T-helper 2 cell treated with Interferon-gamma antibody and Interleukin-4, amounts not matched to agents 5 μg/mL and 100 μg/mL, for 36 hours (primary cell): ENCODE data around the gene IFNG-AS1.
A peak's percentile ranks its signal among the peaks of the same experiment; 100 is the strongest.

ENCODE experiments used
- DNase-seq: peaks from one replicate; pipeline ENCODE4 v3.0.0; 2021; ENCODE audit warnings: low spot score
- H3K27ac Mint-ChIP-seq: one replicate; pipeline ENCODE4 v1.8.0; 2021; ENCODE audit warnings: mild to moderate bottlenecking, mixed read lengths
- H3K27me3 Mint-ChIP-seq: one replicate; pipeline ENCODE4 v1.8.0; 2021; ENCODE audit warnings: low read depth, mixed read lengths
- H3K36me3 Mint-ChIP-seq: one replicate; pipeline ENCODE4 v1.8.0; 2021; ENCODE audit warnings: low read depth, mixed read lengths
- H3K4me1 Mint-ChIP-seq: one replicate; pipeline ENCODE4 v1.8.0; 2021; ENCODE audit warnings: low read depth, mixed read lengths
- H3K4me3 Mint-ChIP-seq: one replicate; pipeline ENCODE4 v1.8.0; 2022; ENCODE audit warnings: mild to moderate bottlenecking, moderate library complexity, mixed read lengths
- H3K9me3 Mint-ChIP-seq: one replicate; pipeline ENCODE4 v1.8.0; 2021; ENCODE audit warnings: mixed read lengths

Gene IFNG-AS1

GRCh38 chr12:68007033-68007432 is 17.8 kb downstream of the IFNG-AS1 start:
- Mint-ChIP-seq H3K27me3 (no peaks in the 10 kb centered on the region), H3K4me3 (no peak overlapping the region), H3K36me3 (no peaks in the 10 kb centered on the region), H3K9me3 (no peaks in the 10 kb centered on the region), H3K27ac (no peak overlapping the region), H3K4me1 (peaks cover 2% of the 10 kb centered on the region)
- DNase-seq, result no peak

GRCh38 chr12:68007466-68007865 is 18.2 kb downstream of the IFNG-AS1 start:
- no peaks in the 10 kb centered on the region for H3K36me3 Mint-ChIP-seq
- no peak overlapping the region for H3K27ac Mint-ChIP-seq

GRCh38 chr12:68011206-68011881 is 22.1 kb downstream of the IFNG-AS1 start:
- peaks cover 2% of the 10 kb centered on the region for H3K4me1 Mint-ChIP-seq
- H3K4me3 Mint-ChIP-seq, result no peak overlapping the region
- DNase-seq, result no peak
- H3K27ac Mint-ChIP-seq, result no peak overlapping the region
- H3K36me3 Mint-ChIP-seq, result no peaks in the 10 kb centered on the region
- no peaks in the 10 kb centered on the region for H3K27me3 Mint-ChIP-seq
- no peaks in the 10 kb centered on the region for H3K9me3 Mint-ChIP-seq

More at GRCh38 chr12:68007466-68007865, 18.2 kb downstream of the IFNG-AS1 start:
- Mint-ChIP-seq H3K9me3 (no peaks in the 10 kb centered on the region), H3K4me1 (peaks cover 2% of the 10 kb centered on the region), H3K4me3 (no peak overlapping the region), H3K27me3 (no peaks in the 10 kb centered on the region)
- no peak for DNase-seq

- Mint-ChIP-seq H3K4me3 (no peak overlapping the region), H3K36me3 (no peaks in the 10 kb centered on the region), H3K9me3 (no peaks in the 10 kb centered on the region), H3K4me1 (peaks cover 2% of the 10 kb centered on the region), H3K27me3 (no peaks in the 10 kb centered on the region), H3K27ac (no peak overlapping the region)
- DNase-seq, result no peak
Observed at GRCh38 chr12:68011882-68012207, 22.6 kb downstream of the IFNG-AS1 start.

GRCh38 chr12:68012712-68013111 is 23.5 kb downstream of the IFNG-AS1 start:
- Mint-ChIP-seq H3K27me3 (no peaks in the 10 kb centered on the region), H3K27ac (no peak overlapping the region), H3K36me3 (no peaks in the 10 kb centered on the region), H3K4me1 (peaks cover 2% of the 10 kb centered on the region), H3K4me3 (no peak overlapping the region), H3K9me3 (no peaks in the 10 kb centered on the region)
- no peak for DNase-seq

- Mint-ChIP-seq H3K4me3 (no peak overlapping the region), H3K9me3 (no peaks in the 10 kb centered on the region), H3K27me3 (no peaks in the 10 kb centered on the region), H3K4me1 (peaks cover 2% of the 10 kb centered on the region), H3K36me3 (no peaks in the 10 kb centered on the region), H3K27ac (no peak overlapping the region)
- DNase-seq, result no peak
Observed at GRCh38 chr12:68013181-68013580, 23.9 kb downstream of the IFNG-AS1 start.

- Mint-ChIP-seq H3K27ac (no peak overlapping the region), H3K4me3 (no peak overlapping the region), H3K9me3 (no peaks in the 10 kb centered on the region), H3K4me1 (peaks cover 2% of the 10 kb centered on the region), H3K27me3 (no peaks in the 10 kb centered on the region), H3K36me3 (no peaks in the 10 kb centered on the region)
- no peak for DNase-seq
Observed at GRCh38 chr12:68016136-68016535, 26.9 kb downstream of the IFNG-AS1 start.

GRCh38 chr12:68018315-68018714 is 29.1 kb downstream of the IFNG-AS1 start:
- Mint-ChIP-seq H3K9me3 (no peaks in the 10 kb centered on the region), H3K27me3 (no peaks in the 10 kb centered on the region), H3K4me3 (no peak overlapping the region), H3K36me3 (no peaks in the 10 kb centered on the region), H3K27ac (no peak overlapping the region), H3K4me1 (no peaks in the 10 kb centered on the region)
- no peak for DNase-seq

- Mint-ChIP-seq H3K4me3 (no peak overlapping the region), H3K36me3 (no peaks in the 10 kb centered on the region), H3K27ac (no peak overlapping the region), H3K27me3 (no peaks in the 10 kb centered on the region), H3K4me1 (no peaks in the 10 kb centered on the region), H3K9me3 (no peaks in the 10 kb centered on the region)
- no peak for DNase-seq
Observed at GRCh38 chr12:68020049-68020448, 30.8 kb downstream of the IFNG-AS1 start.

GRCh38 chr12:68020699-68021098 is 31.5 kb downstream of the IFNG-AS1 start:
- Mint-ChIP-seq H3K27me3 (no peaks in the 10 kb centered on the region), H3K4me1 (no peaks in the 10 kb centered on the region), H3K27ac (no peak overlapping the region), H3K36me3 (no peaks in the 10 kb centered on the region), H3K4me3 (no peak overlapping the region), H3K9me3 (no peaks in the 10 kb centered on the region)
- no peak for DNase-seq

- H3K4me3 Mint-ChIP-seq, result no peak overlapping the region
- H3K4me1 Mint-ChIP-seq, result peaks cover 9% of the 10 kb centered on the region
- no peaks in the 10 kb centered on the region for H3K36me3 Mint-ChIP-seq
- H3K27me3 Mint-ChIP-seq, result no peaks in the 10 kb centered on the region
- no peak overlapping the region for H3K27ac Mint-ChIP-seq
- DNase-seq, result no peak
- peaks cover 5% of the 10 kb centered on the region for H3K9me3 Mint-ChIP-seq
Observed at GRCh38 chr12:68028647-68029046, 39.4 kb downstream of the IFNG-AS1 start.

- Mint-ChIP-seq H3K4me3 (no peak overlapping the region), H3K36me3 (no peaks in the 10 kb centered on the region), H3K9me3 (peaks cover 5% of the 10 kb centered on the region), H3K27me3 (no peaks in the 10 kb centered on the region), H3K27ac (no peak overlapping the region), H3K4me1 (peaks cover 9% of the 10 kb centered on the region)
- DNase-seq, result no peak
Observed at GRCh38 chr12:68030248-68030647, 41.0 kb downstream of the IFNG-AS1 start.

- no peak for DNase-seq
- H3K36me3 Mint-ChIP-seq, result no peaks in the 10 kb centered on the region
- H3K4me1 Mint-ChIP-seq, result peaks cover 9% of the 10 kb centered on the region
- no peaks in the 10 kb centered on the region for H3K27me3 Mint-ChIP-seq
- peaks cover 5% of the 10 kb centered on the region for H3K9me3 Mint-ChIP-seq
- H3K27ac Mint-ChIP-seq, result no peak overlapping the region
- no peak overlapping the region for H3K4me3 Mint-ChIP-seq
Observed at GRCh38 chr12:68031174-68031573, 41.9 kb downstream of the IFNG-AS1 start.

GRCh38 chr12:68031881-68032739 is 42.9 kb downstream of the IFNG-AS1 start:
- no peaks in the 10 kb centered on the region for H3K36me3 Mint-ChIP-seq
- H3K4me3 Mint-ChIP-seq, result peak overlapping the region; percentile 61
- DNase-seq, result no peak
- peaks cover 13% of the 10 kb centered on the region for H3K4me1 Mint-ChIP-seq
- H3K27ac Mint-ChIP-seq, result peak overlapping the region; percentile 29
- no peaks in the 10 kb centered on the region for H3K27me3 Mint-ChIP-seq
- peaks cover 5% of the 10 kb centered on the region for H3K9me3 Mint-ChIP-seq
